Measurements from ENCODE around the gene MAP3K9. TPM values are rescaled to one million over a fixed set of nuclear protein-coding genes. Genes with fewer than 3 reads are reported as not detected.

The MAP3K9 gene
- total and polyA plus RNA-seq, 2 donors (not counting 3 experiments of a cell fraction or from before 2014, with no cell fraction given): 0.06 to 0.11 TPM

DNA sequence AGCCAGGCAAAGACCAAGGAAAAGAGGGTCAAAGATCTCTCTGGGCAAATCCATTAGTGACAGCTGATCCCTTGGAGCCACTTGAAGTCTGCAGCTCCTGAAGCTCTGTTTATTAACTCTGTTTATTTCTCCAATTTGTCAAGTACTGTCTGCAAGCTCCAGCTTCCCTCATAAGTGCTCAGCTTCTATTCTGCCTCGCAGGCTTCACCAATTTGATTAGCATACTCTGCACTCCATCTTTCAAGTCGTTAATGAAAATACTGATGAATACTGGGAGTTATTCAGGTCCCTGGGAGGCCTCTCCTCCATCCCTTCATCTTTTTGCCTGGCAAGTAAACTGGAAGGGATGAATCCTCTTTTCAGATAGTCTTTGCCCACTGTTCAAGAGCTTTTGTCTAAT, 113.3 kb downstream of the MAP3K9 start:
- no peak overlapping the region for H2AFZ ChIP-seq (ENCODE audit: low read depth, low read length)
- TF ChIP-seq MYC (IDR thresholded peaks at IDR 0.05; ENCODE audit: low read depth, low read length) (no peak), POLR2AphosphoS5 (IDR thresholded peaks at IDR 0.05; ENCODE audit: insufficient read depth, low read depth, low read length) (no peak), MAX (IDR thresholded peaks at IDR 0.05; ENCODE audit: insufficient read depth, insufficient read length) (no peak), EZH2 (IDR thresholded peaks at IDR 0.05; ENCODE audit: borderline replicate concordance, low read depth, low read length, severe bottlenecking) (no peak), JUN (IDR thresholded peaks at IDR 0.05; ENCODE audit: borderline replicate concordance, insufficient read depth, insufficient read length, low read depth) (no peak), FOS (IDR thresholded peaks at IDR 0.05; ENCODE audit: borderline replicate concordance, insufficient read depth, low read length) (no peak), GATA2 (IDR thresholded peaks at IDR 0.05; ENCODE audit: insufficient read depth, insufficient read length, low read depth, low read length) (no peak), POLR2A (IDR thresholded peaks at IDR 0.05; ENCODE audit: low read depth, low read length) (no peak), CTCF (IDR thresholded peaks at IDR 0.05; ENCODE audit: extremely low read depth in 1 of 2, insufficient read depth in 1 of 2, low read depth in 1 of 2, low read length in 2 of 2) (no peak)
- no peaks in the 10 kb centered on the region for H3K9me1 ChIP-seq (replicated peaks; ENCODE audit: control insufficient read depth, extremely low read depth, insufficient read depth, low read length)
- FAIRE-seq (no peak), DNase-seq (ENCODE audit: low read depth, low spot score) (no peak)
- no peaks in the 10 kb centered on the region for H4K20me1 ChIP-seq (replicated peaks; ENCODE audit: control insufficient read depth, extremely low read depth, insufficient read depth, low read length)
- dilution Hi-C loops (cut with MboI; ENCODE audit: extremely low pct_ligation_motif_present, low sequenced_read_pairs) (no loop called here), intact Hi-C loops (cut with micrococcal nuclease) (no loop called here)
- H3K4me1 ChIP-seq (ENCODE audit: control insufficient read depth, extremely low read depth, insufficient read depth, low read length): no peaks in the 10 kb centered on the region
- no peaks in the 10 kb centered on the region for H3K9me3 ChIP-seq (replicated peaks; ENCODE audit: control insufficient read depth, insufficient read depth, low read length)
- CTCF ChIA-PET: no interaction called here
- H3K79me2 ChIP-seq (ENCODE audit: control insufficient read depth, insufficient read depth, low read length): no peaks in the 10 kb centered on the region
- H3K36me3 ChIP-seq (ENCODE audit: control insufficient read depth in 2 of 2, extremely low read depth in 1 of 2, insufficient read depth in 2 of 2, low read length in 2 of 2): no peaks in the 10 kb centered on the region
- BruUV-seq (replicated peaks): no TSS peak
- H3K27me3 ChIP-seq (ENCODE audit: control insufficient read depth in 2 of 2, insufficient read depth in 2 of 2, low read length in 2 of 2): no peaks in the 10 kb centered on the region
- POLR2A ChIA-PET: no interaction called here
- H3K4me3 ChIP-seq (replicated peaks in 1 of 3; ENCODE audit: insufficient read depth in 1 of 3, low read depth in 1 of 3, low read length in 3 of 3): no peak overlapping the region
- no peak overlapping the region for H3K9ac ChIP-seq (replicated peaks; ENCODE audit: extremely low read depth, insufficient read depth, low read length)
- H3K4me2 ChIP-seq (ENCODE audit: insufficient read depth, low read length): no peak overlapping the region
- no peak overlapping the region for H3K27ac ChIP-seq (ENCODE audit: insufficient read depth, low read depth, low read length)
